Endothelial cell of umbilical vein (primary cell): ENCODE results near the gene ANKRD28. TPM values are rescaled to one million over a fixed set of nuclear protein-coding genes. Genes with fewer than 3 reads are reported as not detected.

Experiments used
- BruUV-seq: library from RNA; stranded (reverse); fragments of 400-500 nt; replicated peaks from 2 replicates; lab custom pipeline; 2021; lab: Mats Ljungman, UMichigan
- CTCF ChIA-PET: fragments of 300-600, 350-600 bp; sonication (Branson Sonifier 250); formaldehyde crosslinking; loops from one replicate; lab custom pipeline; 2021; ENCODE audit warnings: antibody characterized with exemption, inconsistent platforms; lab: Charles Lee
- POLR2A ChIA-PET: fragments of 300-600, 350-600 bp; sonication (Branson Sonifier 250); formaldehyde crosslinking; loops from one replicate; lab custom pipeline; 2021; ENCODE audit warnings: antibody characterized with exemption, inconsistent platforms; lab: Charles Lee
- DNase-seq: peaks from one replicate; pipeline ENCODE4 v3.0.0-alpha.2; 2011; ENCODE audit warnings: low read depth, low spot score
- FAIRE-seq: peaks from 2 replicates; lab custom pipeline; 2011; peaks lifted over from hg19 to GRCh38; lab: Jason Lieb, UNC
- H2AFZ ChIP-seq: 2 replicates; pipeline ENCODE4 v1.6.0; 2012; ENCODE audit warnings: low read depth, low read length, control low read depth, inconsistent platforms
- H3K27ac ChIP-seq: 2 replicates; pipeline ENCODE4 v1.5.1; 2011; ENCODE audit warnings: low read depth, mild to moderate bottlenecking, control low read depth, low read length, moderate library complexity; ENCODE audit not compliant: insufficient read depth
- H3K27me3 ChIP-seq, 2 experiments: 2 replicates each; pipeline versions ENCODE4 v1.6.0 to v1.6.1; 2011; ENCODE audit warnings: low read length in 2 of 2, mixed read lengths in 1 of 2; ENCODE audit not compliant: control insufficient read depth in 2 of 2, insufficient read depth in 2 of 2
- H3K36me3 ChIP-seq, 2 experiments: 2 replicates in 1 of 2; 3 replicates in 1 of 2; pipeline ENCODE4 v1.5.1; 2011; ENCODE audit warnings: low read length in 2 of 2, mild to moderate bottlenecking in 1 of 2, moderate library complexity in 1 of 2; ENCODE audit not compliant: control insufficient read depth in 2 of 2, insufficient read depth in 2 of 2; ENCODE audit errors: extremely low read depth in 1 of 2
- H3K4me1 ChIP-seq: 3 replicates; pipeline ENCODE4 v1.5.1; 2011; ENCODE audit warnings: mild to moderate bottlenecking, low read length; ENCODE audit not compliant: control insufficient read depth, insufficient read depth; ENCODE audit errors: extremely low read depth
- H3K4me2 ChIP-seq: 2 replicates; pipeline ENCODE4 v1.6.1; 2011; ENCODE audit warnings: low read length, control low read depth, mixed read lengths; ENCODE audit not compliant: insufficient read depth
- H3K4me3 ChIP-seq, 3 experiments: fragments of 200-600 bp in 1 of 3; sonication (generic), shearing (Covaris generic) in 1 of 3; replicated peaks in 1 of 3; 2 replicates each; pipeline ENCODE4 v1.5.1; 2011 to 2016; ENCODE audit warnings: control low read depth in 3 of 3, low read length in 3 of 3, mild to moderate bottlenecking in 2 of 3, inconsistent platforms in 1 of 3, low read depth in 1 of 3, moderate library complexity in 1 of 3; ENCODE audit not compliant: insufficient read depth in 1 of 3
- H3K79me2 ChIP-seq: 2 replicates; pipeline ENCODE4 v1.6.0; 2012; ENCODE audit warnings: low read length, inconsistent platforms; ENCODE audit not compliant: control insufficient read depth, insufficient read depth
- H3K9ac ChIP-seq: replicated peaks from 2 replicates; pipeline ENCODE3; 2011; ENCODE audit warnings: low read length, control low read depth; ENCODE audit not compliant: insufficient read depth; ENCODE audit errors: extremely low read depth
- H3K9me1 ChIP-seq: replicated peaks from 3 replicates; pipeline ENCODE4 v1.6.0; 2011; ENCODE audit warnings: mild to moderate bottlenecking, low read length; ENCODE audit not compliant: control insufficient read depth, insufficient read depth; ENCODE audit errors: extremely low read depth
- H3K9me3 ChIP-seq: replicated peaks from 2 replicates; pipeline ENCODE4 v1.5.1; 2012; ENCODE audit warnings: low read length, inconsistent platforms; ENCODE audit not compliant: control insufficient read depth, insufficient read depth
- H4K20me1 ChIP-seq: replicated peaks from 2 replicates; pipeline ENCODE3; 2011; ENCODE audit warnings: mild to moderate bottlenecking, low read length; ENCODE audit not compliant: control insufficient read depth, insufficient read depth; ENCODE audit errors: extremely low read depth
- EZH2 ChIP-seq: IDR thresholded peaks from 2 replicates; pipeline ENCODE4 v1.6.1; 2012; ENCODE audit warnings: borderline replicate concordance, low read depth, mild to moderate bottlenecking, moderate library complexity, low read length, inconsistent platforms; ENCODE audit not compliant: severe bottlenecking
- FOS ChIP-seq: IDR thresholded peaks from 2 replicates; pipeline ENCODE4 v1.6.1; 2011; ENCODE audit warnings: mild to moderate bottlenecking, low read length, moderate library complexity, borderline replicate concordance; ENCODE audit not compliant: insufficient read depth
- GATA2 ChIP-seq: IDR thresholded peaks from 2 replicates; pipeline ENCODE4 v1.7.0; 2011; ENCODE audit warnings: low read depth, mild to moderate bottlenecking, moderate library complexity, mixed read lengths, low read length; ENCODE audit not compliant: insufficient read length, insufficient read depth
- JUN ChIP-seq: IDR thresholded peaks from 2 replicates; pipeline ENCODE4 v1.6.1; 2011; ENCODE audit warnings: borderline replicate concordance, low read depth; ENCODE audit not compliant: insufficient read length, insufficient read depth
- MAX ChIP-seq: IDR thresholded peaks from 2 replicates; pipeline ENCODE4 v1.6.1; 2011; ENCODE audit not compliant: insufficient read depth, insufficient read length
- POLR2A ChIP-seq: IDR thresholded peaks from 2 replicates; pipeline ENCODE4 v1.6.1; 2012; ENCODE audit warnings: low read depth, mild to moderate bottlenecking, control low read depth, low read length
- POLR2AphosphoS5 ChIP-seq: IDR thresholded peaks from 2 replicates; pipeline ENCODE4 v1.6.1; 2012; ENCODE audit warnings: low read depth, mild to moderate bottlenecking, control low read depth, low read length, moderate library complexity; ENCODE audit not compliant: insufficient read depth
- dilution Hi-C: fragments of 300-500 bp; cut with MboI; formaldehyde crosslinking; loops from one replicate; pipeline ENCODE4 v1.15.0; 2019; ENCODE audit warnings: low sequenced_read_pairs; ENCODE audit not compliant: extremely low pct_ligation_motif_present
- intact Hi-C: fragments of 100-400 bp; cut with micrococcal nuclease; formaldehyde crosslinking; loops from one replicate; pipeline ENCODE4 v1.10.0; 2022
- polyA plus RNA-seq, 4 experiments: library from polyadenylated mRNA; depleted of rRNA in 3 of 4; stranded (reverse) in 3 of 4; unstranded in 1 of 4; fragments of >200 nt; gene quantifications; 2 replicates each; pipeline versions ENCODE4 v1.2.1 to v1.2.3, GENCODE V29; 2011 to 2012; ENCODE audit warnings: missing spikeins in 1 of 4
- total RNA-seq: library from RNA; stranded (reverse); gene quantifications from 2 replicates; pipeline ENCODE4 v1.2.3, GENCODE V29; 2021

The ANKRD28 gene
- total and polyA plus RNA-seq, 2 donors (not counting 3 experiments of a cell fraction or from before 2014, with no cell fraction given): 36.7 to 97.3 TPM

- dilution Hi-C loops: loop anchor here (25.0 kb wide), 1 partner anchor 428 kb away; no protein-coding TSS in a partner anchor
- TF ChIP-seq POLR2AphosphoS5: no peak
- peak; percentile 37 for TF ChIP-seq GATA2
- TF ChIP-seq FOS: no peak
- no peak for TF ChIP-seq POLR2A
- no peak for TF ChIP-seq JUN
- Histone ChIP-seq H3K9me1 (no peaks in the 10 kb centered on the region), H3K4me2 (no peak overlapping the region), H3K36me3 (no peaks in the 10 kb centered on the region), H2AFZ (no peak overlapping the region), H3K79me2 (no peaks in the 10 kb centered on the region), H4K20me1 (no peaks in the 10 kb centered on the region), H3K9ac (peak overlapping the region; percentile 18), H3K4me3 (no peak overlapping the region), H3K9me3 (no peaks in the 10 kb centered on the region), H3K27ac (peak overlapping the region; percentile 93), H3K4me1 (peaks cover 84% of the 10 kb centered on the region), H3K27me3 (no peaks in the 10 kb centered on the region)
- peak; percentile 52 for FAIRE-seq
- intact Hi-C loops: loop anchor here (10.0 kb wide), 1 partner anchor 339 kb away; no protein-coding TSS in a partner anchor
- ChIA-PET CTCF (interaction anchor here (0.7 to 4.7 kb wide), 2 partner anchors 12 to 69 kb away, joined by 3 to 44 read pairs; no protein-coding TSS in a partner anchor), POLR2A (interaction anchor here (3.8 kb wide), 1 partner anchor 14 kb away, joined by 21 read pairs; no protein-coding TSS in a partner anchor)
- no TSS peak for BruUV-seq
- peak; percentile 34 for DNase-seq
Observed at GRCh38 chr3:15633766-15634598, 163.8 kb downstream of the ANKRD28 start.

- ChIA-PET POLR2A (interaction anchor here (3.8 kb wide), 1 partner anchor 14 kb away, joined by 21 read pairs; no protein-coding TSS in a partner anchor), CTCF (no interaction called here)
- intact Hi-C loops: loop anchor here (10.0 kb wide), 1 partner anchor 338 kb away; no protein-coding TSS in a partner anchor
Observed at GRCh38 chr3:15633159-15633558, 164.6 kb downstream of the ANKRD28 start.

More at GRCh38 chr3:15633159-15633558, 164.6 kb downstream of the ANKRD28 start:
- Histone ChIP-seq H3K79me2 (no peaks in the 10 kb centered on the region), H3K4me3 (no peak overlapping the region), H2AFZ (no peak overlapping the region), H3K36me3 (no peaks in the 10 kb centered on the region), H3K9me3 (no peaks in the 10 kb centered on the region), H3K27me3 (no peaks in the 10 kb centered on the region), H3K27ac (peak overlapping the region; percentile 93), H3K4me1 (peaks cover 77% of the 10 kb centered on the region), H3K9me1 (no peaks in the 10 kb centered on the region), H3K9ac (no peak overlapping the region), H3K4me2 (no peak overlapping the region), H4K20me1 (no peaks in the 10 kb centered on the region)
- FAIRE-seq (no peak), DNase-seq (no peak)
- dilution Hi-C loops: loop anchor here (25.0 kb wide), 1 partner anchor 429 kb away; no protein-coding TSS in a partner anchor
- BruUV-seq: no TSS peak
- TF ChIP-seq POLR2A: no peak
- TF ChIP-seq EZH2: no peak
- TF ChIP-seq POLR2AphosphoS5: no peak
- no peak for TF ChIP-seq MAX
